HEK293 (cell line): ENCODE measurements around the gene GAL3ST2.

Source experiments
- CTCF ChIP-seq: fragments of 450-650 bp; formaldehyde crosslinking; IDR thresholded peaks from 2 replicates; pipeline ENCODE4 v1.5.1; 2016; ENCODE audit warnings: missing biosample characterization, missing genetic modification characterization
- MYNN ChIP-seq: fragments of 450-650 bp; formaldehyde crosslinking; IDR thresholded peaks from 2 replicates; pipeline ENCODE4 v1.5.1; 2016; ENCODE audit warnings: missing biosample characterization, missing genetic modification characterization, borderline replicate concordance
- TCF7L2 ChIP-seq: IDR thresholded peaks from 2 replicates; pipeline ENCODE4 v1.6.1; 2011; ENCODE audit warnings: low read depth, mild to moderate bottlenecking, inconsistent platforms, low read length, moderate library complexity, borderline replicate concordance
- ZBTB17 ChIP-seq: fragments of 450-650 bp; formaldehyde crosslinking; IDR thresholded peaks from 2 replicates; pipeline ENCODE4 v1.5.1; 2016; ENCODE audit warnings: missing biosample characterization, missing genetic modification characterization
- ZFHX2 ChIP-seq: fragments of 450-650 bp; formaldehyde crosslinking; conservative IDR thresholded peaks from 2 replicates; pipeline ENCODE4 v1.5.1; 2016; ENCODE audit warnings: missing biosample characterization, missing genetic modification characterization
- ZNF138 ChIP-seq: fragments of 450-650 bp; formaldehyde crosslinking; IDR thresholded peaks from 2 replicates; pipeline ENCODE4 v1.5.1; 2016; ENCODE audit warnings: missing biosample characterization, missing genetic modification characterization, borderline replicate concordance
- ZNF513 ChIP-seq: fragments of 450-650 bp; IDR thresholded peaks from 2 replicates; pipeline ENCODE4 v1.5.1; 2018; ENCODE audit warnings: missing biosample characterization, missing genetic modification characterization
- ZNF530 ChIP-seq: fragments of 450-650 bp; formaldehyde crosslinking; IDR thresholded peaks from 2 replicates; pipeline ENCODE4 v1.5.1; 2016; ENCODE audit warnings: low read depth, missing biosample characterization, missing genetic modification characterization
- ZNF626 ChIP-seq: fragments of 450-650 bp; sonication (Bioruptor Pico); formaldehyde crosslinking; IDR thresholded peaks from 2 replicates; pipeline ENCODE4 v1.5.1; 2018; ENCODE audit warnings: missing biosample characterization, missing genetic modification characterization, inconsistent platforms
- ZNF692 ChIP-seq: fragments of 450-650 bp; formaldehyde crosslinking; IDR thresholded peaks from 2 replicates; pipeline ENCODE4 v1.5.1; 2016; ENCODE audit warnings: missing biosample characterization, missing genetic modification characterization
- ZNF791 ChIP-seq: fragments of 450-650 bp; formaldehyde crosslinking; IDR thresholded peaks from 2 replicates; pipeline ENCODE4 v1.5.1; 2016; ENCODE audit warnings: missing biosample characterization, missing genetic modification characterization
- ZSCAN16 ChIP-seq: fragments of 450-650 bp; formaldehyde crosslinking; IDR thresholded peaks from 2 replicates; pipeline ENCODE4 v1.5.1; 2016; ENCODE audit warnings: missing biosample characterization, missing genetic modification characterization
- ZSCAN18 ChIP-seq: fragments of 450-650 bp; formaldehyde crosslinking; IDR thresholded peaks from 2 replicates; pipeline ENCODE4 v1.5.1; 2016; ENCODE audit warnings: missing biosample characterization, missing genetic modification characterization

- TF ChIP-seq MYNN (tag by site-specific recombination) (no peak), ZNF692 (tag by site-specific recombination) (no peak), CTCF (tag by site-specific recombination) (no peak), ZNF530 (tag by site-specific recombination) (no peak), ZNF791 (tag by site-specific recombination) (no peak), ZNF626 (no peak), ZNF138 (tag by site-specific recombination) (no peak), ZSCAN18 (tag by site-specific recombination) (no peak), ZFHX2 (tag by site-specific recombination) (no peak), TCF7L2 (no peak), ZNF513 (tag by site-specific recombination) (no peak), ZBTB17 (tag by site-specific recombination) (no peak), ZSCAN16 (tag by site-specific recombination) (no peak)
These were observed 32.2 kb downstream of the GAL3ST2 start, which contains the start of gene NEU4 for GRCh38 chr2:241808721-241809382.
